ENCODE results near the gene FRMPD4. TPM values are rescaled to one million over a fixed set of nuclear protein-coding genes. Genes with fewer than 3 reads are reported as not detected.
A peak's percentile ranks its signal among the peaks of the same experiment; 100 is the strongest.

The FRMPD4 gene
- total RNA-seq, 1 donor from 2014 or later: 0.22 TPM

DNA sequence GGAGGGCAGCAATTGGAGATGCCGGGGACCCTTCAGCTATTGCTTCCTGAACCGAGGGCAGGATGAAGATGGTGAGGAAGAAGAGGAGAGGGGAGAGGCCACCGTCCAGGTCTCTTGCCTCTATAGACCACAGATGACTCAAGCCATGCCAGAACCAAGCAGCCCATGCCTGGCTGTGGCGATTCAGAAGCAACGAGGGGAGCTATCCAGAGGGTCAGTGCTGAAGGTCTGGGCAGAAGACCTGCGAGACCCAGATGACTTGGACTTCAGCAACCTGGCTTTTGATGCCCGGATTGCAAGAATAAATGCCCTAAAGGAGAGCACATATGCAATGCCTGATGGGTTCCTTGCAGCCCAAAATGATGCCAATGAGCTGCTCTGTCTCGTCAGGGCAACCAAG lies 582.8 kb downstream of the FRMPD4 start:
- Mint-ChIP-seq H3K36me3 (no peaks in the 10 kb centered on the region), H3K4me3 (no peak overlapping the region), H3K27ac (no peak overlapping the region), H3K9me3 (no peaks in the 10 kb centered on the region), H3K4me1 (ENCODE audit: unreplicated experiment) (no peaks in the 10 kb centered on the region), H3K27me3 (peaks cover 4% of the 10 kb centered on the region)
- no peak for DNase-seq (ENCODE audit: extremely low spot score, unreplicated experiment)
- TF ChIP-seq, protein P1, sequence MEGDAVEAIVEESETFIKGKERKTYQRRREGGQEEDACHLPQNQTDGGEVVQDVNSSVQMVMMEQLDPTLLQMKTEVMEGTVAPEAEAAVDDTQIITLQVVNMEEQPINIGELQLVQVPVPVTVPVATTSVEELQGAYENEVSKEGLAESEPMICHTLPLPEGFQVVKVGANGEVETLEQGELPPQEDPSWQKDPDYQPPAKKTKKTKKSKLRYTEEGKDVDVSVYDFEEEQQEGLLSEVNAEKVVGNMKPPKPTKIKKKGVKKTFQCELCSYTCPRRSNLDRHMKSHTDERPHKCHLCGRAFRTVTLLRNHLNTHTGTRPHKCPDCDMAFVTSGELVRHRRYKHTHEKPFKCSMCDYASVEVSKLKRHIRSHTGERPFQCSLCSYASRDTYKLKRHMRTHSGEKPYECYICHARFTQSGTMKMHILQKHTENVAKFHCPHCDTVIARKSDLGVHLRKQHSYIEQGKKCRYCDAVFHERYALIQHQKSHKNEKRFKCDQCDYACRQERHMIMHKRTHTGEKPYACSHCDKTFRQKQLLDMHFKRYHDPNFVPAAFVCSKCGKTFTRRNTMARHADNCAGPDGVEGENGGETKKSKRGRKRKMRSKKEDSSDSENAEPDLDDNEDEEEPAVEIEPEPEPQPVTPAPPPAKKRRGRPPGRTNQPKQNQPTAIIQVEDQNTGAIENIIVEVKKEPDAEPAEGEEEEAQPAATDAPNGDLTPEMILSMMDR (conservative IDR thresholded peaks at IDR 0.05): no peak

DNA sequence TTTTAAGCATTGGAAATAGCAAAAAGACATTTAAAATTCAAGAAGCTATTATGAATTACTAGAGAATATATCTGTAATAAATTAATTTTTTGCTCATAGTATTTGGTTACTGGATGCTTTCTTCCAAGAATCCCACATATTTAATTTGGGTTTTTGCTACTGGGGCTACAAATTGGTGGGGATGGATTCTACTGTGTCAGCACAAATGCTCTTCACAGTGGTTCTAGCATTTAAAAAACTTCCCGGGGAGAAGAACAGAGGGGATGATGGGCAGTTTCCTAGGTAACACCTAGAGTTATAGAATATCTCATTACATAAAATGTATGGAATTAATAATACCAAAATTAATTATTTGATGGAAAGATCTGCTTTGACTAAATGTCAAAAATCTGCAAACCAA lies 584.0 kb downstream of the FRMPD4 start:
- H3K36me3 Mint-ChIP-seq: no peaks in the 10 kb centered on the region
- no peaks in the 10 kb centered on the region for H3K4me1 Mint-ChIP-seq (ENCODE audit: unreplicated experiment)
- TF ChIP-seq, protein P1 (conservative IDR thresholded peaks at IDR 0.05): no peak
- no peak for DNase-seq (ENCODE audit: extremely low spot score, unreplicated experiment)
- no peaks in the 10 kb centered on the region for H3K9me3 Mint-ChIP-seq
- no peak overlapping the region for H3K27ac Mint-ChIP-seq
- H3K27me3 Mint-ChIP-seq: peaks cover 4% of the 10 kb centered on the region
- no peak overlapping the region for H3K4me3 Mint-ChIP-seq

DNA sequence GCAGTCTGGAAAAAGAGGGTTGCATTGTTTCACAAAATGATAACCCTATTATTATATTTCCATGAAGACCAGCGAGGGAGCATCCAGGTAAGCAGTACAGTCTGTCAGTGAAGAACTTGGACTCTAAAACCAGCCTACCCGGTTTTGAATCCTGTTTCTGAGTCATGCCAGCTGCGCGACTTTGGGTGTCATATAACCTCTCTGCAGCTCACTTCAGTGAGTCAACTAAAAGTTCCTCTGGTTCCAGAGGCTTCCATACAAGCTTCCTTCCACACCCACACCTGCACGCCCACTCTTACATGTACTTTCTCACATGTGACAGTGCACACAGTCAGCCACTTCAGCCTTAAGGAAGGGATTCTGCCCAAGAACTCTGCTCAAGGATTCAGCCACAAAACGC lies 603.1 kb downstream of the FRMPD4 start:
- H3K36me3 Mint-ChIP-seq: no peaks in the 10 kb centered on the region
- H3K27ac Mint-ChIP-seq: peak overlapping the region; percentile 29
- no peaks in the 10 kb centered on the region for H3K27me3 Mint-ChIP-seq
- DNase-seq (ENCODE audit: extremely low spot score, unreplicated experiment): no peak
- no peaks in the 10 kb centered on the region for H3K4me1 Mint-ChIP-seq (ENCODE audit: unreplicated experiment)
- TF ChIP-seq, protein P1 (conservative IDR thresholded peaks at IDR 0.05): no peak
- H3K4me3 Mint-ChIP-seq: no peak overlapping the region
- no peaks in the 10 kb centered on the region for H3K9me3 Mint-ChIP-seq

DNA sequence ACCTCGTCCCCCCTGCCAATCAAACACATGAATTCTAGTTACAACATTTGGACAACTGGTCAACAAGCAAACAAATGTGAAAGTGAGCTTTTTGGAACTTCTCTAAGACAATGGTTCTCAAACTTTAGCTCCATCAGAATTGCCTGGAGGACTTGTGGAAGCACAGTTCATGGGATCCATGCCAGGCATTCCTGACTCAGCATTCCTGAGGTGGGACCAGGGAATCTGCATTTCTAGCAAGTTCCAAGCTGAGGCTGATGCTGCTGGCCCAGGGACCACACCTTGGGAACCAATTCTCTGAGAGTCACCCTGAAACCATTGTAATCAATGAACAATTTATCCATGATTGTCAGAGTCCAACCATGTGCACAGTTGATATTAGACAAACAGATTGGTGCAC lies 609.2 kb downstream of the FRMPD4 start:
- H3K36me3 Mint-ChIP-seq: no peaks in the 10 kb centered on the region
- no peaks in the 10 kb centered on the region for H3K27me3 Mint-ChIP-seq
- no peak overlapping the region for H3K4me3 Mint-ChIP-seq
- H3K9me3 Mint-ChIP-seq: peaks cover 7% of the 10 kb centered on the region
- DNase-seq (ENCODE audit: extremely low spot score, unreplicated experiment): no peak
- no peak overlapping the region for H3K27ac Mint-ChIP-seq
- no peaks in the 10 kb centered on the region for H3K4me1 Mint-ChIP-seq (ENCODE audit: unreplicated experiment)
- TF ChIP-seq, protein P1 (conservative IDR thresholded peaks at IDR 0.05): no peak

DNA sequence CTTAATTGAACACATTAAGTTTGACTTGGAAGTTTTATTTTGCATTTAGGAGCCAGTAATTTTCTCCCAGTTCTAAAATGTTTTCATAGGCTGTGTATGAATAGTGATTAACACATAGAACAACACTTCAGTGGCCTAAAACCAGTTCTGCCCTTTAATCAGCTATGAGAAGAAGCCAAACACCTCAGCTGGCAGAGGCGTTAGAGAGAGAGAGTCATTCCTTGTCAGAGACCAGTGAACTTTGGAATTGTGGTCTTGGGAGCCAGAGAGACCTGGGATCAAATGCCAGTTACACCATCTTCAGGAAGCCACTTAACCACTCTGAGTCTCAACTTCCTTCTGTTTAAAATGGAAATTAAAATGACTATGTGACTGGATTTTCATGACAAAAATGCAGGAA lies 613.6 kb downstream of the FRMPD4 start:
- H3K4me3 Mint-ChIP-seq: no peak overlapping the region
- no peak for DNase-seq (ENCODE audit: extremely low spot score, unreplicated experiment)
- H3K27ac Mint-ChIP-seq: no peak overlapping the region
- no peaks in the 10 kb centered on the region for H3K27me3 Mint-ChIP-seq
- no peaks in the 10 kb centered on the region for H3K4me1 Mint-ChIP-seq (ENCODE audit: unreplicated experiment)
- H3K9me3 Mint-ChIP-seq: peaks cover 7% of the 10 kb centered on the region
- no peaks in the 10 kb centered on the region for H3K36me3 Mint-ChIP-seq
- TF ChIP-seq, protein P1 (conservative IDR thresholded peaks at IDR 0.05): no peak

DNA sequence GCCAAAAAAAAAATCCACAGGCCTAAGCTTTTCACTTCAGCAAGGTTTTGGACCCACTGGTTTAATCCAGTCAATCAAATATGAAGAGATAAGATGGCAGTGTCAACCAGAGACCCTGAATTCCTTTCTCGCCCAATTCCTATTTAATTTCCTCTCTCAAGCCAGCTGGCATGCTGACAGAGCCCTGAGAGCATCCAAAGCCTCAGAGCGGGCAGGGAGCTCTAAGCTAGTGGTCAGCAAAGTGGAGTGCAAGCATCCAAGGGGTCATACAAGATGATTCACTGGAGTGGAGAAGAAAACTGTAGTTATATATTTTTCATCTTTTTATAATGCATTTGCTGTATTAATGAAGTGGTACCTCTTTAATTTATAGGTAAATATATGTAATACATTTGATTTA lies 615.1 kb downstream of the FRMPD4 start:
- no peaks in the 10 kb centered on the region for H3K36me3 Mint-ChIP-seq
- no peak overlapping the region for H3K27ac Mint-ChIP-seq
- peaks cover 7% of the 10 kb centered on the region for H3K9me3 Mint-ChIP-seq
- no peaks in the 10 kb centered on the region for H3K4me1 Mint-ChIP-seq (ENCODE audit: unreplicated experiment)
- DNase-seq (ENCODE audit: extremely low spot score, unreplicated experiment): no peak
- TF ChIP-seq, protein P1 (conservative IDR thresholded peaks at IDR 0.05): no peak
- H3K27me3 Mint-ChIP-seq: peaks cover 2% of the 10 kb centered on the region
- no peak overlapping the region for H3K4me3 Mint-ChIP-seq

All from type B pancreatic cell (in vitro differentiated cells).